H1 (cell line): ENCODE results near the gene CHN2. TPM values are rescaled to one million over a fixed set of nuclear protein-coding genes. Genes with fewer than 3 reads are reported as not detected.

Experiments
- CHD7 ChIP-seq: fragments of 300-600 bp; sonication (generic); IDR thresholded peaks from 2 replicates; pipeline ENCODE4 v1.7.1; 2012; ENCODE audit warnings: low read length, moderate library complexity, mild to moderate bottlenecking, inconsistent platforms; ENCODE audit not compliant: insufficient replicate concordance
- NRF1 ChIP-seq: IDR thresholded peaks from 2 replicates; pipeline ENCODE4 v1.6.1; 2011; ENCODE audit warnings: mild to moderate bottlenecking, low read depth, low read length, improper control_type of control experiment
- POU5F1 ChIP-seq: IDR thresholded peaks from 2 replicates; pipeline ENCODE4 v1.6.1; 2011; ENCODE audit warnings: low read depth, mild to moderate bottlenecking, low read length, moderate library complexity
- polyA plus RNA-seq, 7 experiments: library from polyadenylated mRNA; depleted of rRNA in 3 of 7; stranded (reverse) in 5 of 7; unstranded in 2 of 7; fragments of >200 nt in 5 of 7; fragments of 200-250 nt in 2 of 7; gene quantifications; 1 replicate in 5 of 7; 2 replicates in 1 of 7; 4 replicates in 1 of 7; pipeline versions ENCODE4 v1.2.1 to v1.2.3, GENCODE V29; 2011 to 2013; ENCODE audit warnings: missing spikeins in 2 of 7, mixed read lengths in 2 of 7
- total RNA-seq: library from RNA; stranded (reverse); fragmentation: NEBNext Ultra II Directional; extraction: Animal tissue kit (Norgen Biotek cat#: 25700); gene quantifications from 2 replicates; pipeline ENCODE4 v1.2.1, GENCODE V29; 2021

The CHN2 gene
- total and polyA plus RNA-seq, 2 of the 8 experiments (the other 6 are each of a cell fraction or from before 2014, with no cell fraction given): 2.9 to 4.8 TPM

GRCh38 chr7:29375641-29376562 is 181.3 kb downstream of the CHN2 start (continued):
- TF ChIP-seq CHD7 (no peak), NRF1 (no peak), POU5F1 (peak; percentile 71)
